Suppressor macrophage (primary cell): ENCODE data around the gene SPON1.
"Not testable (repeated sequence)": the region's sequence is repeated elsewhere in the genome, so short reads cannot be mapped to it uniquely, and the experiment has no call there.

Experiments used
- DNase-seq, 4 experiments: peaks; one replicate each; pipeline ENCODE4 v3.0.0-alpha.2; 2020 to 2022

SPON1 gene

DNA sequence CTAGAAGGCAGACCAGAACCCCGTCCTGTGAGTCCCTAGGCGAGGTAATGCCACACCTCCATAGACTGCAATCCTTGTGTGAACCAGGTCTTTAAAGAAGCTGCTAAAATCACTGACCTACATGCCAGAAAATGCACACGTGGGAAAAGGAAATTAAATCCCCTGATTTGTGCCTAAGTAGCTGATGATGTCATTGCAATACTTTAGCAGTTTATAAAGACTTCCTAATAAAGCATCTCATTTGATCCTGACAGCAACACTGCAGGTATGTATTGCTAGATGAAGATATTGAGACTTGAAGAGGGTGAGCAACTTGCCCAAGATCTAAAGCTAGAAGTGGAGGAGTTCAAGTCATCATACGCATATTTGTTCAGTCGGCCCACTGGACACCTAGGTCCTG lies 289.2 kb downstream of the SPON1 start:
- no peak for DNase-seq

DNA sequence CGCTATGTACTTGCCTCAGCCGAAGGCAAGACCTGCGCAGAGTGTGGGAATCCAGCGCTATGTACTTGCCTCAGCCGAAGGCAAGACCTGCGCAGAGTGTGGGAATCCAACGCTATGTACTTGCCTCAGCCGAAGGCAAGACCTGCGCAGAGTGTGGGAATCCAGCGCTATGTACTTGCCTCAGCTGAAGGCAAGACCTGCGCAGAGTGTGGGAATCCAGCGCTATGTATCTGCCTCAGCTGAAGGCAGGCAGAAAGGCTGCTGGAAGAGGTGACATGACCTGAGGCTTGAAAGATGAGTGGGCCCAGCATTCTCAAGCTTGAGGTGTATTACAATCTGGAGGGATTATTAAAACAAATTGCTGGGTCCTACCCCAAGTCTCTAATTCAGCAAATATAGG lies 290.0 kb downstream of the SPON1 start:
- DNase-seq, result not testable (repeated sequence)

DNA sequence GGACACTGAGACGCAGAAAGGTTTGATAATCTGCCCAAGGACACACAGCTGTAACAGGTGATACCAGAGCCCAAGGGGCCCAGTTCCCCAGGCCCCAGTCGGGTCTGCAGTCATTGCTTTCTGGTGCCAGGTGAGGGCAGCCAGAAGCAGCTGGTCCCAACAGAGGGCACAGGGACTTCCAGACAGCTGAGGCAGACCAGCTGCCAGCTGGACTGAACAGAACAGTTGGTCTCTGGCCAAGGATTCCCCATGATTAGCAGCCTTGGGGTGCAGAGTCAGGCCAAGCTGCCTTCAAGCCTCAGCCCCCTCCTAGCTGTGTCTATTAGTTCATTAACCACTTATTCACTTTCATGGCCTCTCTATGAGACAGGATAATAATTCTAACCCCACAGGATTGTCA lies 290.9 kb downstream of the SPON1 start:
- DNase-seq, result no peak

DNA sequence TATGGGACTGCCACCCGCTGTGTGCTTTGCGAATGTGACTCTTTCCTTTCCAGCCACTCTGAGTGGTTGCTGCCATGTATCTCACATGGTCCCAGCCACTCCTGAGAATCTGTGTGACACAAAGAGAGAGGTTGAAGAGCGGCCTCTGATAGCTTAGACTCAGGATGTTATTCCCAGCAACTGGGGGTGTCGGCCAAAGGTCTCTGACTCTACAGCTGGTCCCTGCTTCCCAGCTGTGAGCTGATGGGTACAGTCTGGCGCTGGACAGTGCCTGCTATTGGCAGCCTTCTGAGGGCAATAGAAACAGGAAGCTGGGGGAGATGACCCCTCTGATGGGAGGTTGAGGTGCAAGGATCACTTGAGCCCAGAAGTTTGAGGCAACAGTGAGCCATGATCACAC lies 291.3 kb downstream of the SPON1 start:
- peak in 1 of 4 experiments; percentile 10 for DNase-seq

DNA sequence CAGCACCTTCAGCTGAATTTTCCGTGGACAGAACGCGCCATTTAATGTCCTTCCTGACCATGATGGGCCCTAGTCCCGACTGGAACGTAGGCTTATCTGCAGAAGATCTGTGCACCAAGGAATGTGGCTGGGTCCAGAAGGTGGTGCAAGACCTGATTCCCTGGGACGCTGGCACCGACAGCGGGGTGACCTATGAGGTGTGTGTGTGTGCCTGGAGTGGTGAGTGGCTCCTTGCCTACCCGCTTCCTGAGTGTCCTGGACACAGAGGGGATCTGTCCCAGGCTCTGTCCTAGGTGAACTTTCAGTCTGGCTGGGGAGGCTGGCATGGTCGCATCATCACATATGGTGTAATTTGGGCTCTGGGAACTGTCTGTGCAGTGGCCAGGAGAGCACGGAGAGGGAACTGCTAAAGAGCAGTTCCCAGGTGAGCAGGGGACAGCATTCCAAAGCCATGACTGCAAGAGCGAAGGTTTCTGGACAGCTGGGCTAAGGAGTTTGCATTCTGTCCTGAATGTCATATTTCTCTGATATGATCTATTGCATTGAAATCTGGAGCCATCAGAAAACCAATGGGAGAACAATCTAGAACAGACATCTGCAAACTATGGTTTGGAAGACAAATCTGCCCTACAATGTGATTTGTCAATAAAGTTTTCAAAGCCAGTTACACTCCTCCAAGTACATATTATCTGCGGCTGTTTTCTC lies 292.2 kb downstream of the SPON1 start:
- no peak for DNase-seq

DNA sequence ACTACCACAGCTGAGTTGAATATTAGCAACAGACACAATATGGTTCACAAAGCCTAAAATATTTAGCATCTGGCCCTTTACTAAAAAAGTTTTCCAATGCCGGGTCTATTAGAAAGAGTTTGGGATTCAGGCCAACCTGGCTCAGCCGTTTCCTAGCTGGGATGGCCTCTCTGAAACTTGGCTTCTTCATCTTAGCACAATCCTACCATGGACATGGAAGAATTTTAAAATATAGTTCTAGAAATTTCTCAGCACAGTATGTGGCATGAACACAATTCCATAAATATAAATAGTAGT lies 292.7 kb downstream of the SPON1 start:
- no peak for DNase-seq

DNA sequence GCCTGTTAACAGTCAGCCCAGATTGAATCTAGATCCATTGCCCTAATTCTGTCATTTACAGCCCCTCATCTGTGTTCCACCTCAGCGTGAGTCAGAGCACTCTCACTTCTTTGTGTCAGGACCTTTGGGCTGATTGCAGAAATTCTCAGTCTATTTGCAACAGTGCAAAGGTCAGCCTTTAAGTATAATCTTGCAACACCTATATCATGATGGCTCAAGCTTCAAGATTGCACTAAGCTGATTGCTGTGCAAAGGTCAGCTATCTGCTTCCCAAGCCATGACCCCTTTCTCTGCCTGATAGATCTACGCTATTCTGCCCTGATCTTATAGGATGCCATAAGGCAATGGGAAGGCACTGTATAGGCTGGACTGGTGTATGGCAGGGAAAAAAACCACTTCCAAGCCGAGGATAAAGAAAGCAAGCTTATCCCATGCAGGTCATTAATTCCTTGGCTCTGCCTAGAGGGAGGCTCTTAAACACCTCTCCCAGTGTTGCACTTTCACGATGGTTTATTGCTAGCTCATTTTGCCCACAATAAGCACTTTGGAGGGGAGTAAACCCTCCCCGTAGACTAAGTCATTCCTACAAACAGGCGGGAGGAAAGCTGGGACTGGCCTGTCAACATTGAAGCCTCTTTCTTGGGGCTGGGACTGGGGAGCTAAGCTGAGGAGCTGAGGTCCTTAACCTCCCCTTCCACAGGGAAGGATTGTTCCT lies 295.9 kb downstream of the SPON1 start:
- peak; percentile 50 to 81 (median 67) for DNase-seq

DNA sequence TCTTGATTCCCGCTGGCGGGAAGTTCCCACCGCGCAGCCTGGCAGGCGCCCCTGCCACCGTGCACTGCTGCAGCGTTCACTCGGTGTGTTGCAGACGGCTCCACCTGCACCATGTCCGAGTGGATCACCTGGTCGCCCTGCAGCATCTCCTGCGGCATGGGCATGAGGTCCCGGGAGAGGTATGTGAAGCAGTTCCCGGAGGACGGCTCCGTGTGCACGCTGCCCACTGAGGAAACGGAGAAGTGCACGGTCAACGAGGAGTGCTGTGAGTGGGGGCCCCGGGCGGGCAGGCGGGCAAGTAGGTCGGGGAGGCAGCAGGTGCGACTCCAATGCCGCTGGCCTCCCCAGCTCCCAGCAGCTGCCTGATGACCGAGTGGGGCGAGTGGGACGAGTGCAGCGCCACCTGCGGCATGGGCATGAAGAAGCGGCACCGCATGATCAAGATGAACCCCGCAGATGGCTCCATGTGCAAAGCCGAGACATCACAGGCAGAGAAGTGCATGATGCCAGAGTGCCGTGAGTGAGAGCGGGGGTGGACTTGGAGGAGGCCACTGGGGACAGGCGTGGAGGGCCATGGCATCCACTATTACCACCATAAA lies 296.8 kb downstream of the SPON1 start:
- no peak for DNase-seq

DNA sequence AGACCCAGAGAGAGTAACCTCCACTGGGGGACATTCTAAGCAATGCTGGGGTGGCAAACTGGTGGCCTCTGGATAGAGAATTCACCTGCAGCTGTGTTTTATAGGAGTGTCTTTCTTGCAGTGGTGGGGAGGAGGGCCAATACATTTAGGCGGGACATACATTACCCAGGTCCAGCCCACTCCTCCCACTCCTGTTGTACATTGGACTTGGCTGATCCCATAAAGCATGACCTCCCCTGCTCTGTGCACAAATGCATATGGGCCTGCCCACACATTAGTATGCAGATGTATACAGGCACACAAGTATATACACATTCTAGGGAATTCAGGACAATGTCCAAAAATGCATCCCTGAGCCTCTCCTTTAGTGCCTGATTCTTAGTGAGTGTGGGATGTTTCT lies 297.4 kb downstream of the SPON1 start:
- no peak for DNase-seq

DNA sequence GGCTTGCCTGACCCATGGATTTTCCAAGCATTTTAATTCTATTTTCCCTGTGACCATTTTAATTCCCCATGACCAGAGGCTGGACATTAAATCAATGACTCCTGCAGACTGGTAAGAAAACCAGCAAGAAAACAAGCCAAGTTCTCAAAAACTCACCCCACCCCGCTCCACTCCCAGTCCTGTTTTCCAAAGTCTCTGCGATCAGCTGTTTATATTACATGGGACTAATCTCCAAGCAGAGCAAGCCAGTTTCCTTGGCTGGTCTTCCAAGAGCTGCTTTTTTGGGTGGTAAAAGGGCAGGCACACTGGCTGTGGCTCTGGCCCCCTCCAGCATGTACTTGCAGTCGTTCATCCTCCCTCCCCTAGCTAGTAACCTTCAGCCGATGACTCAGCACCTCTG lies 298.5 kb downstream of the SPON1 start:
- DNase-seq, result no peak

DNA sequence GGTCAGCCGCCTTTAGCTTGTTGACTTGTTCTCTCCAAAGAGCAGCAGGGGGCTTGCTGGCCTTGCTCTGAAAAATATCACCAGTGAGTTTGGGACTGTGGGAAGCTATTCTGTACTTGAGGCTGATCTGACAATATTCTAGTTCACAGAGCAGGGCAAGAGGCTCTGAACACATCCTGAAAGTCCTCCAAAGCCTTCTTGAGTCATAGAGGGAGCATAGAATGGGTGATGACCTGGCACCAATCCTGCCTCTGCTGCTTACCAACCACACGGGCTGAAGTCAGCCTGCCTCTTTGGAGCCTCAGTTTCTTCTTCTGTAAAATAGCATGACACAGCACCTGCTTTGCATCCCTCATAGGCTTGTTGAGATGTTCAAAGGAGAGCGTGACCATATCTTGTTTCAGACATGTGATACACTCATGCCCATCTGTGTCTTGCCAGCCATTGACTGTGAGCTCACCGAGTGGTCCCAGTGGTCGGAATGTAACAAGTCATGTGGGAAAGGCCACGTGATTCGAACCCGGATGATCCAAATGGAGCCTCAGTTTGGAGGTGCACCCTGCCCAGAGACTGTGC lies 299.8 kb downstream of the SPON1 start:
- DNase-seq, result no peak

DNA sequence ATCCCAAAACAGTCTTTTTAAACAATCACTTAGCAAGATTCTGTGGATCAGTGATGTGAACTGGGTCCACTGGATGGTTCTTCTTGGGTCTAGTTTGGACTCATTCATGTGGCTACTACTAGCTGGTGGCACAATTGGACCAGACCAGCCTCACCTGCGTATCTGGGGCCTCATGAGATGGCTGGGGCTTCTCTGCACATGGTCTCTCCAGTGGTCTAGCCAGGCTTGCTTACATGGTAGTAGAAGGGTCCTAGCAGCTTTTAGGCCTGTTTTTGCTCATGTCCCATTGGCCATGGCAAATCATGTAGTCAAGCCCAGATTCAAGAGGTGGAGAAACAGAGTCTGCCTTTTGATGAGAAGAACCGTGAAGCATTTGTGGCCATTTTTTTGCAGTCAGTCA lies 302.4 kb downstream of the SPON1 start:
- DNase-seq, result no peak

DNA sequence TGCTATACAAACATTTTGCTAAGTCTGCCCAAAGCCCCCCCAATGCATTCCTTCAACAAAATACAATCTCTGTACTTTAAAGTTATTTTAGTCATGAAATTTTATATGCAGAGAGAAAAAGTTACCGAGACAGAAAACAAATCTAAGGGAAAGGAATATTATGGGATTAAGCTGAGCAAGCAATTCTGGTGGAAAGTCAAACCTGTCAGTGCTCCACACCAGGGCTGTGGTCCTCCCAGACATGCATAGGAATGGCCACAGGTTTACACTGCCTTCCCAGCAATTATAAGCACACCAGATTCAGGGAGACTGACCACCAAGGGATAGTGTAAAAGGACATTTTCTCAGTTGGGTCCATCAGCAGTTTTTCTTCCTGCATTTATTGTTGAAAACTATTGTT lies 304.1 kb downstream of the SPON1 start:
- DNase-seq, result no peak

DNA sequence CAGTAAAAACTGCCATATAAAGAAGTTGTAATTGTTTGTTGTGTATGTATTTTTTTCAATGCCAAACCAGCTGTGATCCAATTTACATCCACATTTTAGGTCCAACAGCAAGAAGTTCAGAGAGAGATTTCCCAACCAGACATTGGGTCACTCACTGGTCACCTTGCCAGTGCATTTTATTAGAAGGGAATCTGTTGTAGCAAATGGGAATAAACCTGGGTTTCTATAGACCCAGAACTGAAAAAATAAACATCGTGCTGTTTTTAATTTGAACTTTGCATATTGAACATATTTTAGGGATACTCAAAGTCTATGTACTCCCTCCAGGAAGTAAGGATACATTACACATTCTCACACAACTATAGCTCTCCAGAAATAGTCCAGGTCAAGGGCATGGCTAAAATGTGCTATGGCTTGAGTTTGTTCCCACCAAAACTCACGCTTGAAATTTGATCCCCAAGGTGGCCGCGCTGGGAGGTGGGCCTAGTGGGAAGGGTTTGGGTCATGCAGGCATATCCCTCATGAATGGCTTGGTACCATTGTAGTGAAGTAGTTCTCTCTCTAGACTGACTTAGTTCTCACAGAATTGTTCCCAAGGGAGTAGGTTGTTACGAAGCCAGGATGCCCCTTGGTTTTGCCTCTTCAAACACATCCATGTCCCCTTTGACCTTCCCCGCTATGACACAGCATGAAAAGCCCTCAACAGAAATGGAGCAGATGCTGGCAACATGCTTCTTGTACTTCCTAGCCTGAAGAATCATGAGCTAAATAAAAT lies 305.5 kb downstream of the SPON1 start:
- DNase-seq, result no peak

DNA sequence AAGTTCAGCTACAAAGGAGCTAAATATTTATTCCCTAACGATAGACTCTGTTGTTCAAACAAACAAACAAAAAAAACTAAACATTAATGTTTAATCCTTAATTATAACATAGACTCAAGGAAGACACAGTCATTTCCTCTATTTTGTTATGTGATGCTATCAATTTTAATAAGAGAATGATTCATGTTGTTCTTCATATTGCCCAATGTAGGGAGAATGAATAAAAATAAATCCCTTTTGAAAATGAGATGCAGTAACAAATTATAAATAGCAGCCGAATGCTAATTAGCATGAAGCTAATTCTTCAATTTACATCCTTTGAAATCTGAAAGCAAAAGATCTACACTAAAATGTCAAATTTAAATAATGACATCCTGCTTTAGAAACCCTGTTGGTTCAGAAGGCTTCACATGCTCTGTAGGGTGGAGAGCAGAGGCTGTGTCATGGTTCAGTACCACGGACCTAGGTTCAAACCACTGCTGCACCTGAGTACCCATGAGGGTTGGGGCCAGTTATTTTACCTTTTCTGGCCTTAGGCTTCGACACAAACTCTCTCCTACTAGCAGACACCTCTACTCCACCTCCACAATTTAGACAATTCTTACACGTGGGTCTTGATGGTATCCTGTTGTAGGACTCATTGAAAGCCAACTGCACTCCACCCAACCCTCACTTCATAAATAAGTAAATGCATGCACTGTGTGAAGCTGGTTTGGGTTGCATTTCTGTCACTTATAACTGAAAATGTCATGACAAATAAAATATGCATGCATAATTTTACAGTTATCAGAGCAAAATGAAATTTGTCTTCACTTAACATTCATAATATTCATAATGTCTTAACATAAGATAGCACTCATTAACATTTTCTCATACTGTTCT lies 307.4 kb downstream of the SPON1 start:
- peak in 2 of 4 experiments; percentile 10 to 31 for DNase-seq

DNA sequence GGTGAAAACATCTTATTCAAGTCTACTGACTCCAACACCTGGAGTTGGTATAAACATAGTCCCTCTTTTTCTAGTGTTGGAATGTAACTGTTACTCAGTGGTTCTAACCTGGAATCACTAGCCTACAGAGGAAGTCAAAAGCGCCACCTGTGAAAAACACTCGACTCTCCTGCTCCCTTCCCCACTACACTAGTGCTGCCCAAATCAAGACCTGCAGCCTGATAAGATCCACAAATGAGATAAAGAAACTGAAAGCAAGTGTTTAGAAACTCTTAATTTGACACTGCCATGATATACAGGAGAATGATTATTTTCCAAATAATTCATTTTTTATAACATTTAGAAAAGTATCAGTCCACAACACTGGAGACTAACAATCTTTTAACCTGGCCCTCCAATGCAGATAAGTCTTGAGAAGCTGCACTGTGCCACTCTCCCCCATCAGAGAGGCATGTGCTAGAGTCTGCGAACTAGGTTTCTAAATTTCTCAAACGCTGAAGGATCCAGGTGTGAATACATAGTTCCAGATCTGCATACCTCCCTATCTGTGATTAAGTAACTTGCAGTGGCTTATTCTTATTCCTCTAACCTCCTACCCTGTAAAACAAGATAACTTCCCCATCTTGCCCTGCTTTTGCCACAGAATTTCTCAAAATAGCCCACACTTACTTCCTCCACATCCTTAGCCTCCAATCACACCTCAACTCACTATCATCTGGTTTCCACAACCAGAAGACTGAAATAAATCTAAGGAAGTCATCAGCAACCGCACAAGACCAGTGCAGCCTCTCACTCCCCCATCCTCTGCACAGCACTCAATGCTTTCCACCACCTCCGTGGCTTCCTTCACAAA lies 308.4 kb downstream of the SPON1 start:
- peak; percentile 62 to 86 (median 79) for DNase-seq

DNA sequence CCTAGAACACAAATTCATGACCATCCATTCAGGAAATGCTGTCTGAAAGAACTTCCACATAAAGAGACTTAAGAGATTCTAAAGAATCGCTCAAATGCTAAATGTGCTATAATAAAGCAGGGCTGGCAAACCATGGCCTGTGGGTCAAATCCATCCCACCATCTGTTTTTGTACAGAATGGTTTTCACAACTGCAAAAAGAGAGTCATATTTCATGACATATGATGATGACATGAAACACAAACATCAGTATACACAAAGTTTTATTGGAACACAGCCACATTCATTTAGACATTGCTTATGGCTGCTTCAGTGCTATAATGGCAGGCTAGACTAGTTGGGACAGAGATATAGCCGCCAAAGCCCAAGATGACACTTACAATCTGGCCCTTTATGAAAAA lies 311.4 kb downstream of the SPON1 start:
- no peak for DNase-seq

DNA sequence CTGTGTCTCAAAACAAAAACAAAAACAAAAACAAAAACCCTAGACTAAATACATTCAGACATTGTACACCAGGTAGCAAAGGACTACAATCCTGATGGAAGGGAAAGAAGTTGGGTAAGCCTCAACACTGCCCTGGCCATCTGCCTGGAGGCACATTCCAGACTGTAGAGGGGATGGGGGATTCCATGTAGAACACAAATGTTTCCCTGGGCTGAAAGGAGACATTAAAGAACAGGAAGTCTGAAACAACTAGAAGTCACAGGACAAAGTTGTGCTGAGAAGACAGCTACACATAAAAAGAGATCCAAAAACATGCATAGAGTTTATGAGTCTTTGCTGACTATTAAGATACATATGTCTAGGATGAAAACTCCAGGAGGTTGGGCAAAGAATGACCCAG lies 312.6 kb downstream of the SPON1 start:
- DNase-seq, result peak in 1 of 4 experiments; percentile 17

DNA sequence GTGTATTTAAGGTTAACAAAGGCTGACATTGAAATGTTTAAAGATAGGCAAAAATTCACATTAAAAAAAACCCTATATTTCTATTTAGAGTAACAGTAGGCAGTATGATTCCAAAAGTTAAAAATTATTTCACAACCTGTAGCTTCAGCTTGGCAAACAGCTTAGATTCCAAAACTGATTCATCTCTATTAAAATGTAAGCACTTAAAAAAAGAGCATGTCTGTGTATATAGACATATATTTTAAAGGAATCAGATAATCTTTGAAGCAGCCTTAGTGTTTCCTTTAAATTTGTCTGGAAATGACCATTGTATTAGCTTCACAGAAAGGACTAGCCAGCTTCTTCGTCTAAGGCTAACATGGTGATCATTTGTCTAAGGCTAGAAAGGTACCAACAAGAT lies 316.3 kb downstream of the SPON1 start:
- DNase-seq, result not testable (repeated sequence)

DNA sequence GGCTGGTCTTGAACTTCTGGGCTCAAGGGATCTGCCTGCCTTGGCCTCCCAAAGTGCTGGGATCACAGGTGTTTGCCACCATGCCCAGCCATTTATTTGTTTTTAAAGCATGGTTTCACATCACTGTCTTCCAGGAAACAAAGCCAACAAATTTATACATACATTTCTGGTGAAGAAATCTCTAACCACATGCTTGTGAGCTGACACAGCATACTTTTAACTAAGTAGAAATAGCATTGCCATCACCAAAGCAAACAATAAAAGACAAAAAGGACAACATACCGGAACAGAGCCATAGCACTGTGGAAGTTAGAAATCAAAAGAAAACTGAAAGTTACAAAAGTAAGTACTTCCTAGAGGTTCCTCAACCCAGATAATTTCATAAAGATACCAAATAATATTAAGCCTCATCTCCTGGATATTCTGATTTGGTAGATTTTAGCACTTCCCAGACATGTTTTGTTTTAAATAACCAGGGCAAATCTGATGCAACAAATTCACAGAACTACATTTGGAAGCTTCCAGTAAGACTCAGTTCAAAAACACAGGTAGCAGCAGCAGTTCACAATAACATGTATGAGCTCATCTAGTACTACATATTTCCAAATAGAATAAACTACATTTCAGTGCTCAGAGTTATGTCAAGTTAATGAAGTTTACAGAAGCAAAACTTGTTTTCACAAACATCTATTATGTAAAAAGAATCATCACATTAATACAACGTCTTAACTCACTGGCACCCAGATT lies 325.8 kb downstream of the SPON1 start:
- peak in 2 of 4 experiments; percentile 28 to 39 for DNase-seq
